Stimulated activated CD8-positive, alpha-beta memory T cell treated with anti-CD3 and anti-CD28 coated beads, Interleukin-4, amount 100 ng/mL, for 48 hours (primary cell): ENCODE data around the gene ZBTB38.

Source experiments
- DNase-seq: peaks from one replicate; pipeline ENCODE4 v3.0.0-alpha.2; 2020

ZBTB38 gene

GRCh38 chr3:141407825-141408224 is 39.5 kb downstream of the ZBTB38 start:
- DNase-seq = no peak

GRCh38 chr3:141408596-141408995 is 40.3 kb downstream of the ZBTB38 start:
- DNase-seq = no peak

DNA sequence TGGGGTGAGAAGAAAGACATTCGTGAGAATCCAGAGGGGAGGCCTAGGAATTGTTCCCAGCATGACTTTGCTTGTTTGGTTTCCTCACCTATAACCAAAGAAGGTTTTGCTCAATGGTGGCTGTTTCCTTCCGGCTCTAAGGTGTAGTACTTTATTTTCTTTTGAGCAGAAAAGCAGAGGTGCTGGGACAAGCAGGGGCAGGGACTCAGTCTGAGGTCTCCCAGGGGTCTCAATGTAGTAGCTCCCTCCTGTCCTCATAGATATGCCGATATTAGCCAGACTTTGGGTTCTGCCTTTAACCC is 41.6 kb downstream of the ZBTB38 start:
- DNase-seq = no peak

- no peak for DNase-seq
Measured at GRCh38 chr3:141410408-141410807, 42.1 kb downstream of the ZBTB38 start.

DNA sequence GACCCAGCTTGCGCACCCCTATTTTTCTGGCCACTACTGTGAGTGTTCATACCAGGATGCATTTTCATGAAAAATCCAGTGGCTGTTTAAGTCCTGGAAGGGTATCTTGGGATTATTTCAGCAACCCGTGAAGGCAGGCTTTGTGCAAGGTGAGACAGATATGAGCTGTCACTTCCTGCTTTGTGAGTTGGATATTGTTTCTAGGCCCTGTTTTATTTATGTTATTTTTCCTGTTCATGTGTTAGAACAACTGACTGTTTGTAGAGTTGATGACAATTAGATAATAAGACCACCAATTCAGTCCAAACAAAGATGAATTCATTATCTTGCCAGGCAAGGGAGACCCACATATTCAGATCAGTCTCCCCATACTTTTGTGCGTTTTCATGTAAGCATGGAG is 42.5 kb downstream of the ZBTB38 start:
- DNase-seq = no peak

GRCh38 chr3:141411251-141411771 is 43.0 kb downstream of the ZBTB38 start:
- DNase-seq = peak; percentile 56

- peak; percentile 61 for DNase-seq
Measured at GRCh38 chr3:141412087-141412935, 44.0 kb downstream of the ZBTB38 start.

GRCh38 chr3:141412936-141413354 is 44.6 kb downstream of the ZBTB38 start:
- DNase-seq = no peak

DNA sequence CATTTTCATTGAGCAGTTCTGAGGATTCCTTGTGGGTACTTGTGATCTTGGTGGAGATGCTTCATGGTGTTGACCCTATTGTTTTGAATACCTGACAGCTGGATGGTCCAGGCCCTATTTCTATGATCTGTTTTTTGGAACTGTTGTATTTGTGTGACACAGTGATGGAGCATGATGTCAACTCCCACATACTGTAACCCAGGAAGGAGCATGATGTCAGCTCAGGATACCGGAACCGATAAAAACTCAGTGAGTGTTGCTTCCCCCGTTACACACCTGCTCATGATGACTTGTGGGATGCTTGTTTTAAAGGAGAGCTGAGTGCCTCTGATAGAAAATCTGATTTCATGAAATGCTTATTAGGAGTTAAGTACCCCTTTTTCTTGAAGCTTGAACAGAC is 45.1 kb downstream of the ZBTB38 start:
- DNase-seq = no peak

GRCh38 chr3:141413801-141414689 is 45.7 kb downstream of the ZBTB38 start:
- peak; percentile 54 for DNase-seq

DNA sequence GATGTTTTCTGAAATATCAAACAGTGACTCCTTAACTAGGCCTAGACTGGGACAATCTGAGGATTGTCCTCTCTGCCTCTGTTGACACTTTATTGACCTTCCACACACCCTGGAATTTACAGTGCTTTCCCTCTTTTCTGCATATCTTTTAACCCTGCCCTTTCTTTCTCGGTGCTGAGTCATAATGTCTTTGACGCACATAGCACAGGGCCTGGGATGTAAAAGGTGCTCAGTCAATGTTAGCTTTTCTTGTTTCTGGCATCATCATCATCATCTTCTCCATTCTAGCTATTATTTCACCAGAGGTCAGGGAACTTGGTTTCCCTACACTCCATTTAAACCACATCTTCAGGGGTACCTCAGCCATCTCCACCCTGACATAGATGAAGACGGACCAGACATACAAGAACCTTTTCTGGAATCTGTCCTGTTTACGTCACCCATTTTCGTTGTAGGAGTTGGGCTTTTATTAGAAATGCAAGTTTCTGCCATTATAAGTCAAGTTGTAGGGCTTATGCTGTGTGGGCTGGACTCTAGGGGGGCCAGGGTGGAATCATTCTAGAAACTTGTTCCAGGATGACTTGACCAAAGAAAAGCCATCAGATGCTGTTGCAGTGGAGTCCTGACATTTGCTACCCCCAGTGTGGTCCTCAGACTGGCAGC is 46.6 kb downstream of the ZBTB38 start:
- no peak for DNase-seq

GRCh38 chr3:141415953-141416352 is 47.6 kb downstream of the ZBTB38 start:
- DNase-seq = no peak
